Ramos (cell line): ENCODE data around the gene RAB6C.
"Not testable (repeated sequence)": the region's sequence is repeated elsewhere in the genome, so short reads cannot be mapped to it uniquely, and the experiment has no call there.

Experiments used
- in situ Hi-C: fragments of 300-500 bp; cut with MboI; formaldehyde crosslinking; loops from one replicate; pipeline ENCODE4 v1.14.3; 2022; ENCODE audit warnings: low sequenced_read_pairs; ENCODE audit not compliant: unreplicated experiment

RAB6C gene

GRCh38 chr2:129979629-129980155, at the start of gene RAB6C:
Gene RAB6C, plus strand, starts transcription at chr2:129979666. Its CDS starts 450 bp downstream, at chr2:129980116.
- in situ Hi-C loops, result not testable (repeated sequence)

GRCh38 chr2:129930451-129930850, 49.0 kb upstream of the RAB6C start:
- in situ Hi-C loops, result no loop called here

- in situ Hi-C loops, result not testable (repeated sequence)
Observed at GRCh38 chr2:129933387-129933786, 46.1 kb upstream of the RAB6C start.

- in situ Hi-C loops, result no loop called here
Observed at GRCh38 chr2:129934044-129934822, 45.2 kb upstream of the RAB6C start.

- in situ Hi-C loops, result no loop called here
Observed at GRCh38 chr2:129935118-129935517, 44.3 kb upstream of the RAB6C start.

- in situ Hi-C loops, result no loop called here
Observed at GRCh38 chr2:129936334-129936934, 43.0 kb upstream of the RAB6C start.

- in situ Hi-C loops, result not testable (repeated sequence)
Observed at GRCh38 chr2:129938850-129939471, 40.5 kb upstream of the RAB6C start.

- in situ Hi-C loops, result not testable (repeated sequence)
Observed at GRCh38 chr2:129943456-129943855, 36.0 kb upstream of the RAB6C start.

- in situ Hi-C loops, result no loop called here
Observed at GRCh38 chr2:129945557-129945956, 33.9 kb upstream of the RAB6C start.

- in situ Hi-C loops, result not testable (repeated sequence)
Observed at GRCh38 chr2:129947712-129948111, 31.8 kb upstream of the RAB6C start.

GRCh38 chr2:129956171-129956570, 23.3 kb upstream of the RAB6C start:
- in situ Hi-C loops, result not testable (repeated sequence)

GRCh38 chr2:129957891-129958290, 21.6 kb upstream of the RAB6C start:
- in situ Hi-C loops, result no loop called here

GRCh38 chr2:129958736-129959135, 20.7 kb upstream of the RAB6C start:
- in situ Hi-C loops, result not testable (repeated sequence)

- in situ Hi-C loops, result not testable (repeated sequence)
Observed at GRCh38 chr2:129968605-129969004, 10.9 kb upstream of the RAB6C start.

GRCh38 chr2:129975016-129975774, 4.3 kb upstream of the RAB6C start:
- in situ Hi-C loops, result no loop called here

GRCh38 chr2:129976969-129977368, 2.5 kb upstream of the RAB6C start:
- in situ Hi-C loops, result not testable (repeated sequence)

- in situ Hi-C loops, result no loop called here
Observed at GRCh38 chr2:129977986-129978385, 1.5 kb upstream of the RAB6C start.

- in situ Hi-C loops, result not testable (repeated sequence)
Observed at GRCh38 chr2:129980246-129980645, 780 bp downstream of the RAB6C start.

GRCh38 chr2:129981689-129982088, 2.2 kb downstream of the RAB6C start:
- in situ Hi-C loops, result not testable (repeated sequence)

- in situ Hi-C loops, result no loop called here
Observed at GRCh38 chr2:129984426-129984825, 5.0 kb downstream of the RAB6C start.
